GM23338 (cell line): ENCODE data around the gene GAA.

Experiments
- CTCF ChIP-seq, 2 experiments: fragments of 200-600 bp in 1 of 2; sonication (generic) in 1 of 2; conservative IDR thresholded peaks; 2 replicates each; pipeline versions ENCODE4 v1.5.1 to v1.6.1; 2016 to 2017; ENCODE audit warnings: antibody characterized with exemption in 2 of 2, low read depth in 2 of 2, mild to moderate bottlenecking in 2 of 2, moderate library complexity in 1 of 2
- ETS1 ChIP-seq: IDR thresholded peaks from 2 replicates; pipeline ENCODE4 v1.6.1; 2016; ENCODE audit warnings: antibody characterized with exemption
- EZH2 ChIP-seq: fragments of 200-600 bp; sonication (generic); IDR thresholded peaks from one replicate; pipeline ENCODE4 v1.8.0; 2017; ENCODE audit warnings: antibody characterized with exemption, mild to moderate bottlenecking, low read depth; ENCODE audit not compliant: unreplicated experiment
- EZH2phosphoT487 ChIP-seq: fragments of 200-600 bp; sonication (generic); IDR thresholded peaks from one replicate; pipeline ENCODE4 v1.8.1; 2018; ENCODE audit warnings: antibody characterized with exemption; ENCODE audit not compliant: unreplicated experiment

- TF ChIP-seq CTCF (conservative IDR thresholded peaks at IDR 0.05; ENCODE audit: low read depth in 2 of 2) (no peak), EZH2phosphoT487 (no peak), EZH2 (no peak), ETS1 (no peak)
These were observed 19.8 kb upstream of the GAA start for GRCh38 chr17:80081596-80081995.
